K562 (cell line): Measurements from ENCODE around the gene KCNK16. TPM values are rescaled to one million over a fixed set of nuclear protein-coding genes. Genes with fewer than 3 reads are reported as not detected.

ENCODE experiments used
- ATAC-seq: fragments of 200-7000 bp; cut with Tn5 transposase; 3 replicates; pipeline ENCODE4 v1.9.1; 2020; ENCODE audit warnings: moderate library complexity
- BruUV-seq: library from RNA; stranded (reverse); fragments of 400-500 nt; replicated peaks from 2 replicates; lab custom pipeline; 2021; lab: Mats Ljungman, UMichigan
- CTCF ChIA-PET: fragments of 300-600 bp; formaldehyde crosslinking; extraction: SDS; loops from one replicate; lab custom pipeline; 2021; ENCODE audit warnings: low intra/inter-chr PET ratio; lab: Yijun Ruan, JAX
- POLR2A ChIA-PET: fragments of 300-600, 350-650 bp; sonication (Branson Sonifier 250); formaldehyde crosslinking; extraction: SDS; loops from one replicate; lab custom pipeline; 2021; ENCODE audit warnings: antibody characterized with exemption, inconsistent platforms; lab: Yijun Ruan, JAX
- DNase-seq, 4 experiments: peaks; one replicate each; pipeline versions ENCODE4 v3.0.0 to v3.0.0-alpha.2; 2011 to 2018; ENCODE audit warnings: low spot score in 3 of 4, mixed read lengths in 3 of 4; ENCODE audit errors: extremely low read depth in 1 of 4
- FAIRE-seq: peaks from 2 replicates; lab custom pipeline; 2011; peaks lifted over from hg19 to GRCh38; lab: Jason Lieb, UNC
- H2AFZ ChIP-seq: 2 replicates; pipeline ENCODE4 v1.6.0; 2011; ENCODE audit warnings: low read depth, low read length, control low read depth, inconsistent platforms
- H3K27ac ChIP-seq: fragments of 200-600 bp; 3 replicates; pipeline ENCODE4 v1.8.0; 2011; ENCODE audit warnings: low read depth, mild to moderate bottlenecking, control low read depth, inconsistent platforms, low read length, moderate library complexity, mixed read lengths; ENCODE audit errors: extremely low read depth
- H3K27me3 ChIP-seq, 2 experiments: fragments of 300-600 bp in 1 of 2; 2 replicates in 1 of 2; 3 replicates in 1 of 2; pipeline versions ENCODE4 v1.6.0 to v1.8.0; 2011; ENCODE audit warnings: inconsistent platforms in 2 of 2, low read length in 2 of 2, mild to moderate bottlenecking in 1 of 2, mixed read lengths in 1 of 2, moderate library complexity in 1 of 2; ENCODE audit not compliant: control insufficient read depth in 2 of 2, insufficient read depth in 2 of 2
- H3K36me3 ChIP-seq: fragments of 300-600 bp; 3 replicates; pipeline ENCODE4 v1.8.0; 2011; ENCODE audit warnings: mild to moderate bottlenecking, low read length, inconsistent platforms; ENCODE audit not compliant: control insufficient read depth, insufficient read depth
- H3K4me1 ChIP-seq, 2 experiments: fragments of 200-600 bp in 1 of 2; replicated peaks in 1 of 2; 2 replicates in 1 of 2; 3 replicates in 1 of 2; pipeline versions ENCODE4 v1.5.1 to v1.8.0; 2011; ENCODE audit warnings: inconsistent platforms in 2 of 2, low read length in 2 of 2, mild to moderate bottlenecking in 1 of 2, mixed read lengths in 1 of 2, moderate library complexity in 1 of 2; ENCODE audit not compliant: control insufficient read depth in 2 of 2, insufficient read depth in 2 of 2
- H3K4me2 ChIP-seq: 2 replicates; pipeline ENCODE4 v1.6.1; 2011; ENCODE audit warnings: low read length, control low read depth, inconsistent platforms, mixed read lengths; ENCODE audit not compliant: insufficient read depth
- H3K4me3 ChIP-seq: fragments of 200-600 bp; sonication (generic), shearing (Covaris generic); 2 replicates; pipeline ENCODE4 v1.5.1; 2016; ENCODE audit warnings: control low read depth, inconsistent platforms
- H3K79me2 ChIP-seq: fragments of 200-600 bp; 3 replicates; pipeline ENCODE4 v1.8.0; 2011; ENCODE audit warnings: low read length, inconsistent platforms; ENCODE audit not compliant: control insufficient read depth, insufficient read depth
- H3K9ac ChIP-seq, 2 experiments: 2 replicates each; pipeline versions ENCODE4 v1.6.0 to v1.6.1; 2011; ENCODE audit warnings: low read depth in 2 of 2, low read length in 2 of 2, control low read depth in 1 of 2, inconsistent platforms in 1 of 2, mild to moderate bottlenecking in 1 of 2, mixed read lengths in 1 of 2; ENCODE audit not compliant: insufficient read depth in 1 of 2
- H3K9me1 ChIP-seq: one replicate; pipeline ENCODE4 v1.6.0; 2011; ENCODE audit warnings: inconsistent platforms, mild to moderate bottlenecking, low read length, moderate library complexity; ENCODE audit not compliant: control insufficient read depth, insufficient read depth
- H3K9me3 ChIP-seq: replicated peaks from 2 replicates; pipeline ENCODE4 v1.5.1; 2011; ENCODE audit warnings: low read depth, low read length, inconsistent platforms; ENCODE audit not compliant: control insufficient read depth, insufficient read depth
- H4K20me1 ChIP-seq: replicated peaks from 2 replicates; pipeline ENCODE4 v1.6.1; 2011; ENCODE audit warnings: low read length, inconsistent platforms, mixed read lengths; ENCODE audit not compliant: control insufficient read depth, insufficient read depth
- ATF7 ChIP-seq: fragments of 450-650 bp; IDR thresholded peaks from 2 replicates; pipeline ENCODE4 v1.7.1; 2014; ENCODE audit warnings: mild to moderate bottlenecking, moderate library complexity
- BHLHE40 ChIP-seq: IDR thresholded peaks from 2 replicates; pipeline ENCODE4 v1.6.1; 2011; ENCODE audit warnings: low read length, improper control_type of control experiment
- CREBBP ChIP-seq: IDR thresholded peaks from one replicate; pipeline ENCODE4 v1.6.1; 2012; ENCODE audit warnings: low read depth, mild to moderate bottlenecking, control low read depth, inconsistent platforms, low read length
- CREM ChIP-seq: IDR thresholded peaks from 2 replicates; pipeline ENCODE4 v1.6.1; 2014; ENCODE audit warnings: antibody characterized with exemption, low read depth
- GABPB2 ChIP-seq: fragments of 250-450 bp; sonication (Bioruptor Pico); conservative IDR thresholded peaks from 2 replicates; pipeline ENCODE4 v1.5.1; 2021; ENCODE audit warnings: mild to moderate bottlenecking
- KAT2B ChIP-seq: IDR thresholded peaks from one replicate; pipeline ENCODE4 v1.6.1; 2012; ENCODE audit warnings: low read depth, mild to moderate bottlenecking, control low read depth, inconsistent platforms, low read length, moderate library complexity
- NCOA6 ChIP-seq: fragments of 450-650 bp; IDR thresholded peaks from 2 replicates; pipeline ENCODE4 v1.6.1; 2017; ENCODE audit warnings: mild to moderate bottlenecking
- NRF1 ChIP-seq, 2 experiments: fragments of 450-650 bp; IDR thresholded peaks in 1 of 2; conservative IDR thresholded peaks in 1 of 2; 2 replicates each; pipeline ENCODE4 v1.6.1; 2014; ENCODE audit warnings: mild to moderate bottlenecking in 2 of 2
- SPI1 ChIP-seq: IDR thresholded peaks from 2 replicates; pipeline ENCODE4 v1.6.1; 2011; ENCODE audit warnings: low read depth, low read length, control low read depth, borderline replicate concordance
- STAG1 ChIP-seq: sonication (generic); formaldehyde crosslinking; IDR thresholded peaks from 2 replicates; pipeline ENCODE4 v1.5.0; 2020; ENCODE audit warnings: missing genetic modification reagents, borderline replicate concordance
- ZKSCAN1 ChIP-seq: fragments of 150-350 bp; IDR thresholded peaks from 2 replicates; pipeline ENCODE4 v1.6.1; 2016; ENCODE audit warnings: low read depth, low read length
- WGBS: fragments of 100-300 bp; shearing (Covaris generic); methylation state at CpG from one replicate; pipeline ENCODE4 v1.1.6; 2016; ENCODE audit warnings: low coverage, mixed read lengths; ENCODE audit not compliant: insufficient coverage; ENCODE audit errors: missing lambda C conversion rate; 5-methylcytosine and 5-hydroxymethylcytosine counted together
- in situ Hi-C: fragments of 300-500 bp; cut with MboI; formaldehyde crosslinking; loops from 4 replicates; pipeline ENCODE4 v1.15.0; 2018; ENCODE audit warnings: inconsistent platforms, mixed read lengths
- intact Hi-C: fragments of 100-400 bp; cut with micrococcal nuclease; formaldehyde crosslinking; loops from 2 replicates; pipeline ENCODE4 v1.14.2; 2022
- polyA plus RNA-seq, 8 experiments: library from polyadenylated mRNA; depleted of rRNA in 4 of 8; stranded (reverse) in 5 of 8; unstranded in 3 of 8; fragments of >200 nt; fragmentation: Nextera tagmentation in 2 of 8; fragmentation: Illumina TruSeq in 1 of 8; extraction: Ambion mirVana in 2 of 8; extraction: Trizol in 1 of 8; gene quantifications; 2 replicates each; pipeline versions ENCODE4 v1.2.1 to v1.2.3, GENCODE V29; 2011 to 2014; ENCODE audit warnings: inconsistent platforms in 1 of 8, missing spikeins in 1 of 8
- total RNA-seq, 7 experiments: library from RNA; depleted of rRNA in 6 of 7; stranded (reverse); fragments of >200 nt in 6 of 7; fragmentation: Illumina TruSeq in 2 of 7; extraction: Trizol in 2 of 7; gene quantifications; 2 replicates each; pipeline versions ENCODE4 v1.2.1 to v1.2.3, GENCODE V29; 2011 to 2021; ENCODE audit warnings: low replicate concordance in 1 of 7
- TF ChIP-seq, protein P1 (sequence below): fragments of 250-450 bp; sonication (Bioruptor Pico); IDR thresholded peaks from 2 replicates; pipeline ENCODE4 v1.8.0; 2022; ENCODE audit warnings: moderate library complexity, mild to moderate bottlenecking, inconsistent platforms
- TF ChIP-seq, protein P2 (sequence below): fragments of 450-650 bp; IDR thresholded peaks from 2 replicates; pipeline ENCODE4 v1.6.1; 2016
- TF ChIP-seq, protein P3 (sequence below), 2 experiments: fragments of 150-350 bp in 1 of 2; IDR thresholded peaks; 2 replicates each; pipeline ENCODE4 v1.6.1; 2012 to 2016; ENCODE audit warnings: low read depth in 2 of 2, low read length in 2 of 2, mild to moderate bottlenecking in 1 of 2, moderate library complexity in 1 of 2
- TF ChIP-seq, protein P4 (sequence below): sonication (generic); formaldehyde crosslinking; IDR thresholded peaks from 2 replicates; pipeline ENCODE4 v1.8.0; 2022; ENCODE audit warnings: missing genetic modification reagents, mild to moderate bottlenecking, moderate library complexity, borderline replicate concordance

The KCNK16 gene
- total and polyA plus RNA-seq, 9 of the 15 experiments (the other 6 are each of a cell fraction or from before 2014, with no cell fraction given), result not detected

DNA sequence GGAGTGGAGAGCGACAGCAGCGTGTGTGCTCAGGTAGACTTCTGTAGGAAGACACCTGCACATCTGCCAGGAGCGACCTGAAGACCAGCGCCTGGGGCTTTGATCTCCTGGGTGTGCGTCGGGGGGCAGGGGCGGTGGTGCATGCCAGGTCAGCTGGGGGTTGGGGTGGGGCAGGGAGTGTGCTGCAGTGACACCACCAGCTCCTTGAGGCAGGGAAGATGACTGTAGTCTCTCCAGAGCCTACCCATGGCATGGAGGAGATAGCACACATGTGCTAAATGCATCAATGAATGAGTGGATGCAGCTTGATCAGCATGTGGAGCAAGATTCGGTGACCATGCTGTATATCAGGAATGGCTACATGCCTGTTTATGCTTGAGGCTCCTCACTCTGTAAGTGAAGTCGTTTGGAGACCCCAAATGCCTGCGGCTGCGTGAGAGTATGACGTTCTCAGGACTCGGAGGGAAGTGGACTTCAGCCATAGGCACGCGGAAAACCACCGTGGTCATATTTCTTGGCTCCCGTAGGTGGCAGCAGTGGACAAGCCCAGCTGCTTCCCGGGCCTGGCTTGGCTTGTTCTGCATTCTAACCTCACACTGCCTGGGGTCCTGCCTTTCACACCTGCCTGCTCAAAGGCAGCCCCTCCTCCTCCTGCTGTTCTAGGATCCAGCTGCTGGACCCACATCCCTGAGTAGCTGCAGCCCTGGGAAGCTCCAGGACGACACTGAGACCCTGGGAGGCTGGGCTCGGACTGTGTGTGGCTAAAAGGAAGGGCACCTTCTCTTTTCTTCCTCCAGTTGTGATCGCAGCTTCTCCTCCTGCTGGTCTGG lies 39.4 kb upstream of the KCNK16 start:
- Histone ChIP-seq H3K9me1 (no peaks in the 10 kb centered on the region), H2AFZ (peak overlapping the region; percentile 63; the same call in 1 of the 2 replicates), H3K4me1 (no peaks in the 10 kb centered on the region), H3K36me3 (no peaks in the 10 kb centered on the region), H3K27me3 (peaks cover 8 to 56% of the 10 kb centered on the region in 2 experiments; a peak in 4 of 5 replicates), H3K9ac (no peak overlapping the region), H3K27ac (no peak overlapping the region), H3K4me3 (no peak overlapping the region), H3K79me2 (no peaks in the 10 kb centered on the region), H4K20me1 (peaks cover 4% of the 10 kb centered on the region), H3K9me3 (no peaks in the 10 kb centered on the region), H3K4me2 (no peak overlapping the region)
- POLR2A ChIA-PET, result interaction anchor here (0.8 to 1.0 kb wide), 2 partner anchors 21 to 1667 kb away, joined by 3 to 4 read pairs; no protein-coding TSS in a partner anchor
- CTCF ChIA-PET, result no interaction called here
- intact Hi-C loops, result loop anchor here (5.0 kb wide), 1 partner anchor 530 kb away; no protein-coding TSS in a partner anchor
- BruUV-seq, result no TSS peak
- DNase-seq, result peak; percentile 75 to 82 (median 80)
- in situ Hi-C loops, result loop anchor here (10.0 to 25.0 kb wide), 4 partner anchors 513 to 1675 kb away; partner anchors contain the start of genes TSPO2 and UNC5CL
- peak; percentile 91 for FAIRE-seq
- ATAC-seq, result peak; percentile 97
- 6% methylated on average over 21 of the region's 21 CpGs for WGBS
- TF ChIP-seq CREM (peak; percentile 21; the same call in 1 of the 2 replicates), NCOA6 (no peak), STAG1 (peak; percentile 82), SPI1 (peak; percentile 77), CREBBP (no peak), GABPB2 (no peak), BHLHE40 (0 out of 2 replicates have a peak, but pooled peaks have one; percentile 16), ATF7 (0 out of 2 replicates have a peak, but pooled peaks have one; percentile 12), KAT2B (no peak), ZKSCAN1 (0 out of 2 replicates have a peak, but pooled peaks have one; percentile 0), NRF1 (conservative IDR thresholded peaks at IDR 0.05 in 1 of 2, IDR thresholded peaks at IDR 0.05 in 1 of 2) (peak; percentile 54 to 63)
- TF ChIP-seq, protein P1, sequence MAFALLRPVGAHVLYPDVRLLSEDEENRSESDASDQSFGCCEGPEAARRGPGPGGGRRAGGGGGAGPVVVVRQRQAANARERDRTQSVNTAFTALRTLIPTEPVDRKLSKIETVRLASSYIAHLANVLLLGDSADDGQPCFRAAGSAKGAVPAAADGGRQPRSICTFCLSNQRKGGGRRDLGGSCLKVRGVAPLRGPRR (CRISPR knock-in tag), result no peak
- TF ChIP-seq, protein P2, sequence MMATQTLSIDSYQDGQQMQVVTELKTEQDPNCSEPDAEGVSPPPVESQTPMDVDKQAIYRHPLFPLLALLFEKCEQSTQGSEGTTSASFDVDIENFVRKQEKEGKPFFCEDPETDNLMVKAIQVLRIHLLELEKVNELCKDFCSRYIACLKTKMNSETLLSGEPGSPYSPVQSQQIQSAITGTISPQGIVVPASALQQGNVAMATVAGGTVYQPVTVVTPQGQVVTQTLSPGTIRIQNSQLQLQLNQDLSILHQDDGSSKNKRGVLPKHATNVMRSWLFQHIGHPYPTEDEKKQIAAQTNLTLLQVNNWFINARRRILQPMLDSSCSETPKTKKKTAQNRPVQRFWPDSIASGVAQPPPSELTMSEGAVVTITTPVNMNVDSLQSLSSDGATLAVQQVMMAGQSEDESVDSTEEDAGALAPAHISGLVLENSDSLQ, result no peak
- TF ChIP-seq, protein P3, sequence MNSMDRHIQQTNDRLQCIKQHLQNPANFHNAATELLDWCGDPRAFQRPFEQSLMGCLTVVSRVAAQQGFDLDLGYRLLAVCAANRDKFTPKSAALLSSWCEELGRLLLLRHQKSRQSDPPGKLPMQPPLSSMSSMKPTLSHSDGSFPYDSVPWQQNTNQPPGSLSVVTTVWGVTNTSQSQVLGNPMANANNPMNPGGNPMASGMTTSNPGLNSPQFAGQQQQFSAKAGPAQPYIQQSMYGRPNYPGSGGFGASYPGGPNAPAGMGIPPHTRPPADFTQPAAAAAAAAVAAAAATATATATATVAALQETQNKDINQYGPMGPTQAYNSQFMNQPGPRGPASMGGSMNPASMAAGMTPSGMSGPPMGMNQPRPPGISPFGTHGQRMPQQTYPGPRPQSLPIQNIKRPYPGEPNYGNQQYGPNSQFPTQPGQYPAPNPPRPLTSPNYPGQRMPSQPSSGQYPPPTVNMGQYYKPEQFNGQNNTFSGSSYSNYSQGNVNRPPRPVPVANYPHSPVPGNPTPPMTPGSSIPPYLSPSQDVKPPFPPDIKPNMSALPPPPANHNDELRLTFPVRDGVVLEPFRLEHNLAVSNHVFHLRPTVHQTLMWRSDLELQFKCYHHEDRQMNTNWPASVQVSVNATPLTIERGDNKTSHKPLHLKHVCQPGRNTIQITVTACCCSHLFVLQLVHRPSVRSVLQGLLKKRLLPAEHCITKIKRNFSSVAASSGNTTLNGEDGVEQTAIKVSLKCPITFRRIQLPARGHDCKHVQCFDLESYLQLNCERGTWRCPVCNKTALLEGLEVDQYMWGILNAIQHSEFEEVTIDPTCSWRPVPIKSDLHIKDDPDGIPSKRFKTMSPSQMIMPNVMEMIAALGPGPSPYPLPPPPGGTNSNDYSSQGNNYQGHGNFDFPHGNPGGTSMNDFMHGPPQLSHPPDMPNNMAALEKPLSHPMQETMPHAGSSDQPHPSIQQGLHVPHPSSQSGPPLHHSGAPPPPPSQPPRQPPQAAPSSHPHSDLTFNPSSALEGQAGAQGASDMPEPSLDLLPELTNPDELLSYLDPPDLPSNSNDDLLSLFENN (IDR thresholded peaks at IDR 0.05; ENCODE audit: low read depth in 2 of 2, low read length in 2 of 2), result no peak
- TF ChIP-seq, protein P4, sequence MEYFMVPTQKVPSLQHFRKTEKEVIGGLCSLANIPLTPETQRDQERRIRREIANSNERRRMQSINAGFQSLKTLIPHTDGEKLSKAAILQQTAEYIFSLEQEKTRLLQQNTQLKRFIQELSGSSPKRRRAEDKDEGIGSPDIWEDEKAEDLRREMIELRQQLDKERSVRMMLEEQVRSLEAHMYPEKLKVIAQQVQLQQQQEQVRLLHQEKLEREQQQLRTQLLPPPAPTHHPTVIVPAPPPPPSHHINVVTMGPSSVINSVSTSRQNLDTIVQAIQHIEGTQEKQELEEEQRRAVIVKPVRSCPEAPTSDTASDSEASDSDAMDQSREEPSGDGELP (CRISPR knock-in tag), result peak; percentile 57; the same call in 1 of the 2 replicates
